WI38 (cell line): ENCODE measurements around the gene ZFHX3.

Source experiments
- H3K4me3 ChIP-seq: 2 replicates; pipeline ENCODE4 v1.5.1; 2011; ENCODE audit warnings: low read depth, mild to moderate bottlenecking, control low read depth, low read length
- TF ChIP-seq, protein P1 (sequence below): IDR thresholded peaks from 2 replicates; pipeline ENCODE4 v1.5.1; 2012; ENCODE audit warnings: low read depth, mild to moderate bottlenecking, control low read depth, low read length

The ZFHX3 gene

DNA sequence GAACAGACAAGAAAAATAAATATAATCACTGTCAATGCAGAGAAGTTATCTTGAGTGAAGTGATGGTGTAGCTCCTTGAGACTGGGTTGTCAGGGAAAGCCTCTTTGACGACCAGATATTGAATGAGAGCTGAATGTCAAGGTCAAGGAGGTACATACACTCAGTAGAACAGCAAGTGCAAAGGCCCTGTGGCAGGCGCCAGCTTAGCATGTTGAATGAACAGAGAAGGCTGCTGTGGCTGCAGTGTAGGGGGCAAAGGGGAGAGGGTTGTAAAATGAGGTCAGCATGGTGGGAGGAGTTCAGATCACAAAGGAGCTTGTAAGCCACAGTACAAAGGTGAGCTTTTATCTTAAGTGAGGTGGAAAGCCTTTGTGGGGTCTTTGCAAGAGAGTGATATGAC is 111.5 kb downstream of the ZFHX3 start:
- TF ChIP-seq, protein P1, sequence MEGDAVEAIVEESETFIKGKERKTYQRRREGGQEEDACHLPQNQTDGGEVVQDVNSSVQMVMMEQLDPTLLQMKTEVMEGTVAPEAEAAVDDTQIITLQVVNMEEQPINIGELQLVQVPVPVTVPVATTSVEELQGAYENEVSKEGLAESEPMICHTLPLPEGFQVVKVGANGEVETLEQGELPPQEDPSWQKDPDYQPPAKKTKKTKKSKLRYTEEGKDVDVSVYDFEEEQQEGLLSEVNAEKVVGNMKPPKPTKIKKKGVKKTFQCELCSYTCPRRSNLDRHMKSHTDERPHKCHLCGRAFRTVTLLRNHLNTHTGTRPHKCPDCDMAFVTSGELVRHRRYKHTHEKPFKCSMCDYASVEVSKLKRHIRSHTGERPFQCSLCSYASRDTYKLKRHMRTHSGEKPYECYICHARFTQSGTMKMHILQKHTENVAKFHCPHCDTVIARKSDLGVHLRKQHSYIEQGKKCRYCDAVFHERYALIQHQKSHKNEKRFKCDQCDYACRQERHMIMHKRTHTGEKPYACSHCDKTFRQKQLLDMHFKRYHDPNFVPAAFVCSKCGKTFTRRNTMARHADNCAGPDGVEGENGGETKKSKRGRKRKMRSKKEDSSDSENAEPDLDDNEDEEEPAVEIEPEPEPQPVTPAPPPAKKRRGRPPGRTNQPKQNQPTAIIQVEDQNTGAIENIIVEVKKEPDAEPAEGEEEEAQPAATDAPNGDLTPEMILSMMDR = no peak
- H3K4me3 ChIP-seq = no peak overlapping the region

DNA sequence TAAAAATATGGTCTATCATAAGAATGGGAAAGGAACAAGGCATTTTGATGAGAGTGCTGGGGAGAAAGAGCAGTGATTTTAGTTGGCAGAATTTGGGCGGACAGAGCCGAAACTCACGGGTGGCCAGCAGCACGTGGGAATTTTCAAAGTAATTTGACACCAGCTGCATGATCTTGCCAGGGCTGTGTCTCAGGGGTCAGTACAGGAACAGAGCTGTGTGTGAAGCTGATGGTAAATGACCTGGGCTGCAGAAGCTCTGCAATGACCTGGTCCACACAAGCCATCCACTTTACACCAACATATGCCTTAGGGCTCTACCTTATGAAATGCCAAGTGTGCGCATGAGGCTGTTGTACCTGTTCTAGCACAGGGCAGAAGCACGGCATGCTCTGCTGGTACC is 112.0 kb downstream of the ZFHX3 start:
- TF ChIP-seq, protein P1 = no peak
- no peak overlapping the region for H3K4me3 ChIP-seq

DNA sequence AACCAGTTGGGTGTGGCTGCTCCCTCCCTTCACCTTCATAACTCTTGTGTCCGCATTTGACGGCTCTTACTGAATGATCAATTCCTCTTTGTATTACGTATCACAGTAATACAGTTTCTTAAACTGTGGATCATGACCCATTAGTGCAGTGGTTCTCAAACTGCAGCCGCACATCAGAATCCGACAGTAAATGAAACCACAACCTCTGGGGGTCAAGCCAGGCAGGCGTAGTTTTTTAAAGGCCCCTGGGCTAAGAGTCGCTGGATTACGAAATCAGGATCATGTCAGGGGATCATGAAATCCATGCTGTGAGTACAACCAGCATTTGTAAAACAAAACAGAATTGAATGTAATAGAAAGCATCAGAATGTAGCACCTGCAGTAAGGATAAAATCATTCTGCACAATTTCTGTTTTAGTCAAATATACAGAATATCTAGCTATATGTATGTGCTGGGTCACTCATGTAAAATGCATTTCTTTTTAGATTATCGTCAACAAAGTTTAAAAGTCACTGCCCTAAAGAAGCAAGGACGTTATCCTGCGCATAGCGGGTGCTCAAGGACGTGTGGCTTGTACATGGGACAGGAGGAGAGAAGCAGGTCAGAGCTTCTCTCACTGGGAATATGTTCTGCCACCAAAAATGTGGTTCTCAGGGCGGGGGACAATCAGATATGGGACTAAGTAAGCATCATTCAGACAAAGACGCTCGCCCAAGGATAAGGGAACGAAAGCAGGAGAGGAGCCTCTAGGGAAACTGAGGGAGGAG is 113.1 kb downstream of the ZFHX3 start:
- H3K4me3 ChIP-seq = no peak overlapping the region
- TF ChIP-seq, protein P1 = no peak

DNA sequence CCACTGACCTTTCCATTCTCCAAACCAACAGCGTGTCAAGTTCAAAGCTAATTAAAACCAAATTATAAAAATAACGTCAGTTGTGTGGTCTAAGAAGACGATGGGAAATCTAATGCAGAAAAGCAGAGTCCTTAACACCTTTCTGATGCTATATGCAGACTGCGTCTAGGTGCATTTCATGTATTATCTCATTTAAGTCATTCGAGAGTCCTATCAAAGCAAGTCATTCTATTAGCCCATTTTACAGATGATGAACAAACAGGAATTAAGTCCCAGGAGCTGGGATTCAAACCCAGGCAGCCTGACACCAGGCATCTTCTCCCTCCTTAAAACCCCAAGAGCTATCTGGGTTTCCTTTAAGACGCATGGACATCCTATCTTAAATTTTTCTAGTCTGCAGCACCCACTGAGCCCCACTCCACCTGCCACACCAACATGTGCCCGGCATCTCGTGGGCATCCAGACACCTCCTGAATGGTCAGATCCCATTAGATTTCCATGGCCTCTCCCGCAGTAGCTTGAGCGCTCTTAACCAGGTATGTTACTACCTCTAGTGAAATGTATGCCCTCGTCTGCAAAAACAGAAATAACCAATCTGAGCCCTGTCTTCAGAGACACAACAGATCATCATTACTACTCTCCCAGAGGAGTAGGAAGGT is 115.1 kb downstream of the ZFHX3 start:
- no peak overlapping the region for H3K4me3 ChIP-seq
- TF ChIP-seq, protein P1 = no peak

DNA sequence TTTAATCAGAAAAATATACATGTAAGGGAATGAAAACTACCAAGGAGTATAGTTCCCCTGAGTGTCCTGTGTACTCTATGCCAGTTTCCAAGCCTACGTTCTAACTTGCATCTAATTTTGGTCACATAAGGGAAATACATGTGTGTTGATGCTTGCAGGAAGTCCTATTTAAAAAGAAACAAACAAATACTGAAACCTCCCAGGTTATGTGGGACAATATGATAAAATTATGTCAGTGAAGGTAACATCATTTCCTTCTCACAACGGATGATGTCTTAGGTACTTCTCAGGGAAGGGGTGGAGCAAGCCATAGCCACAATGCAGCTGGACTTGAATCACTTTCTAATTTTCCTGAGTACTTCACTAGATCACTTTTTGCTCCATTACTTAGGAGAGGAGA is 115.9 kb downstream of the ZFHX3 start:
- no peak overlapping the region for H3K4me3 ChIP-seq
- TF ChIP-seq, protein P1 = no peak

DNA sequence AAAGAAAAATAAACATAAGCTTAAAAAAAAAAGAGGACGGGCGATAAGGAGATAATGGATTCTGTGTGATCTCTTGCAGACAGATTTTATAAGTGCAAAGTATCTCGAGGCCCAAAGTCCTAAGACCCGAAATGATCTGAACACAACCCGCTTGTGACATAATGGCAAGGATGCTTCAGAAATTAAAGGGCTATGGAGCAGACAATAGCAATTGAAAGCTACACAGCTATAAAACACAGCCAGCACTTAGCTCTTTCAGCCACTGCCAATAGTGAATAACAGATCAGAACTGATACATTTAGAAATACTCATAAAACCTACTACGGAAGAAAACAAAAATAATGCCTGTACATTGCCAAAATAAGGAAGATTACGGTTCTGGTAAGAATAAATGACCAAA is 117.5 kb downstream of the ZFHX3 start:
- H3K4me3 ChIP-seq = no peak overlapping the region

More for the DNA sequence above, 117.5 kb downstream of the ZFHX3 start:
- TF ChIP-seq, protein P1 = no peak
